Ovary (tissue), 3 donors: ENCODE data around the gene NEMP2.

Experiments used
- POLR2A ChIP-seq: fragments of 450-650 bp; IDR thresholded peaks from one replicate; pipeline ENCODE4 v1.6.1; 2017; ENCODE audit warnings: antibody characterized with exemption, mild to moderate bottlenecking, moderate library complexity
- TF ChIP-seq, protein P1 (sequence below), 3 donors: fragments of 450-650 bp in 2 of 3; fragments of 200-600 bp in 1 of 3; IDR thresholded peaks; one replicate each; pipeline versions ENCODE4 v1.5.1 to v1.8.0; 2016 to 2022; ENCODE audit warnings: antibody characterized with exemption in 3 of 3, mild to moderate bottlenecking in 1 of 3
- donor health status: DM: no; HTN: no; CAD: no.

DNA sequence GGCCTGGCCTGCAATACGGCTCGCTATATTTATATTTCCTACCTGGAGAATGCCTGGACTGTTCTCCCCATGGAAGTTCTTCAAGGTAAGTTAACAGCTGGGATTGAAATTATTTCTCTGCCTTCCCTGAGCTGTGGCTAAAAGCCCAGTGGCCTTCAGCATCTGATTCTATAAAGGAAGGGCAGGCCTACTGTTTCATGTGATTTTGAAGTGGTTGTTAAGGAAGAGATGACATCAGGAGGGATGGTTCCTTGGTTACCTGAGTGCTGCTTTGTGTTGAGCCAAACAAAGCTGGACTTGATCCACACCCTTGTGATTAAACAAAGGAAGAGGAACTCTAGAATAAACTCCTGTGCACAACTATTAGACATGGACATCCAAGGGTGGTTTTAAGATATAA, 64.8 kb downstream of the NEMP2 start:
- no peak for TF ChIP-seq POLR2A
- TF ChIP-seq, protein P1, sequence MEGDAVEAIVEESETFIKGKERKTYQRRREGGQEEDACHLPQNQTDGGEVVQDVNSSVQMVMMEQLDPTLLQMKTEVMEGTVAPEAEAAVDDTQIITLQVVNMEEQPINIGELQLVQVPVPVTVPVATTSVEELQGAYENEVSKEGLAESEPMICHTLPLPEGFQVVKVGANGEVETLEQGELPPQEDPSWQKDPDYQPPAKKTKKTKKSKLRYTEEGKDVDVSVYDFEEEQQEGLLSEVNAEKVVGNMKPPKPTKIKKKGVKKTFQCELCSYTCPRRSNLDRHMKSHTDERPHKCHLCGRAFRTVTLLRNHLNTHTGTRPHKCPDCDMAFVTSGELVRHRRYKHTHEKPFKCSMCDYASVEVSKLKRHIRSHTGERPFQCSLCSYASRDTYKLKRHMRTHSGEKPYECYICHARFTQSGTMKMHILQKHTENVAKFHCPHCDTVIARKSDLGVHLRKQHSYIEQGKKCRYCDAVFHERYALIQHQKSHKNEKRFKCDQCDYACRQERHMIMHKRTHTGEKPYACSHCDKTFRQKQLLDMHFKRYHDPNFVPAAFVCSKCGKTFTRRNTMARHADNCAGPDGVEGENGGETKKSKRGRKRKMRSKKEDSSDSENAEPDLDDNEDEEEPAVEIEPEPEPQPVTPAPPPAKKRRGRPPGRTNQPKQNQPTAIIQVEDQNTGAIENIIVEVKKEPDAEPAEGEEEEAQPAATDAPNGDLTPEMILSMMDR (IDR thresholded peaks at IDR 0.05), result no peak
